DND-41 (cell line): ENCODE measurements around the gene TGM2.

Experiments used
- CTCF ChIP-seq: IDR thresholded peaks from 2 replicates; pipeline ENCODE4 v1.5.1; 2012; ENCODE audit warnings: borderline replicate concordance, low read length, moderate library complexity, mild to moderate bottlenecking; ENCODE audit not compliant: poor library complexity, severe bottlenecking; ENCODE audit errors: extremely low read depth
- EZH2 ChIP-seq: IDR thresholded peaks from 3 replicates; pipeline ENCODE4 v1.6.1; 2012; ENCODE audit warnings: borderline replicate concordance, low read depth, mild to moderate bottlenecking, moderate library complexity, low read length, inconsistent platforms; ENCODE audit not compliant: severe bottlenecking

DNA sequence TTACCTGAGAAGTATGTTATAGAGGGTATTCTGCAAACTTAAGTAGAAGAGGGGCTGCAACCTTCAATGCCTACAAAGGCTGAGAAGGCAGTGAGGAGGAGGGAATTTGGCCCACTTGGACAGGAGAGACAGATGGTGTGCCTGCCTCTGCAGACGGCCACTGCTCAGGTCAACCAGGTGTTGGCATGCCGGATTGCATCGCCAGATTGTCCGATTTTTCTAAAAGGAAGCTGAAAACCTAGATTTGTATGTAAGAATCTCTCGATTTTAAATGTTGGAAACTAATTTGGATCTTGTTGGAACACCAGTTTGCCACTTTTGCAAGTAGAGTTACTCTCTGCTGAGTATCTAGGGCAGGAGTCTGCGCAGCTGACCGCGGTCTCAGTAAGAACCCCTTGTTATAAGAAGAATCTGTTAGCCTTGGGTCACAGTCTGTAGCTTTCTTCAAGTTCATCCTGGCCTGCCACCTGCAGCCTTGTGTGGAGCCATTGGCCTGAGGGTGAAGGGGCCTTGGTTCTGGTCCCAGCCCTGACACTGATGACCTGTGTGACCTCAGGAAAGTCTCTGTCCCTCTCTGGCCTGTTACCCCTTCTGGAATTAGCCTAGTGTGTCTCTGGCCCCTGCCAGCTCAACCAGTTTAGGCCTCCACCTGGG lies 54.4 kb downstream of the TGM2 start:
- no peak for TF ChIP-seq CTCF
- no peak for TF ChIP-seq EZH2
